HG03175 (cell line): ENCODE measurements around the gene DHRS12.

ENCODE experiments used
- ATAC-seq: cut with Tn5 transposase; IDR thresholded peaks from one replicate; pipeline ENCODE4 v1.9.1; 2021; ENCODE audit warnings: mild to moderate bottlenecking, moderate library complexity; ENCODE audit not compliant: unreplicated experiment

Gene DHRS12, protein sequence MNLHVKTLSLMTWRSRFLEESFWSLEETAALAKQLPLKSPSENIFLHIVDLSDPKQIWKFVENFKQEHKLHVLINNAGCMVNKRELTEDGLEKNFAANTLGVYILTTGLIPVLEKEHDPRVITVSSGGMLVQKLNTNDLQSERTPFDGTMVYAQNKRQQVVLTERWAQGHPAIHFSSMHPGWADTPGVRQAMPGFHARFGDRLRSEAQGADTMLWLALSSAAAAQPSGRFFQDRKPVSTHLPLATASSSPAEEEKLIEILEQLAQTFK

DNA sequence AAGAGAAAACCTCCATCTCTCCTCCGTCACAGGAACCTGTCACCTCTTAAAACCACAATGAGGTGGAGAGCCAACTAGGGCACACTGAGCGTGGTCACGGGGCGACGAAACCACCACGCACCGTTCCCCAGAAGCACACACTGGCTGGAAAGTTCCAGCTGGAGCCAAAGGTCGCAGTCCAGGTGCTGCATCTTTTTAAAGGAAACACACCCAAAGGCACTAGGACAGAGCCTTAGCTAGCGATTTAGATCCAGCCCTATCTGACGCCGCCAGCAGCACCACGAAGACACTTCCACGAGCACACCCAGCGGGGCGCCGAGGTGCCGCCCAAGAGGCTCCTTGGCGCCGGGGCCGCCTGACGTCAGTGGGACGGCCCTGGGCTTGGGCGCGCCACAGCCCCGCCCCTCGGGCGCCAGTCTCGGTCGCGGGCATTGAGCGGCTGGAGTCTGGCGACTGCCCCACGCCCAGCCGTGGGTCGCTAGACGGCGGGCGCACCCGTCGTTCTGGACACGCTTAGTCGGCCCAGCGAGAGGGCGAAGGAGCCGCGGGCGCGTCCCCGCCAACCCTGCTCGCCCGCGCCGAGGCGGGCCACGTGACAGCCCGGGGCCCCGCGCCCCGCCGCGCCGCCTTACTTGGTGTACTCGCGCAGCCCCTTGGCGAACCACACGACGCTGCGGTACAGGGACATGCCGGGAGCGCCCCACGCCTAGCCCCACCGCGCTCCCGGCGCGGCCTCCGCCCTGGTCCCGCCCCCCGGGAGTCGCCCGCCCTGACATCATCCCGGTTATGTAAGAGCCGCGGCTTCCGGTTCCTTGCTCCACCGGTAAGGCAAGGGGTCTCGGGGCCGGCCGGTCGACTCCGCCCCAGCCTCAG, at the start of gene DHRS12:
DHRS12 (minus strand) TSS at position 742 of the 873 bp plus-strand sequence. CDS start 4,504 bp downstream, outside the sequence.
- ATAC-seq, result peak; percentile 90

DNA sequence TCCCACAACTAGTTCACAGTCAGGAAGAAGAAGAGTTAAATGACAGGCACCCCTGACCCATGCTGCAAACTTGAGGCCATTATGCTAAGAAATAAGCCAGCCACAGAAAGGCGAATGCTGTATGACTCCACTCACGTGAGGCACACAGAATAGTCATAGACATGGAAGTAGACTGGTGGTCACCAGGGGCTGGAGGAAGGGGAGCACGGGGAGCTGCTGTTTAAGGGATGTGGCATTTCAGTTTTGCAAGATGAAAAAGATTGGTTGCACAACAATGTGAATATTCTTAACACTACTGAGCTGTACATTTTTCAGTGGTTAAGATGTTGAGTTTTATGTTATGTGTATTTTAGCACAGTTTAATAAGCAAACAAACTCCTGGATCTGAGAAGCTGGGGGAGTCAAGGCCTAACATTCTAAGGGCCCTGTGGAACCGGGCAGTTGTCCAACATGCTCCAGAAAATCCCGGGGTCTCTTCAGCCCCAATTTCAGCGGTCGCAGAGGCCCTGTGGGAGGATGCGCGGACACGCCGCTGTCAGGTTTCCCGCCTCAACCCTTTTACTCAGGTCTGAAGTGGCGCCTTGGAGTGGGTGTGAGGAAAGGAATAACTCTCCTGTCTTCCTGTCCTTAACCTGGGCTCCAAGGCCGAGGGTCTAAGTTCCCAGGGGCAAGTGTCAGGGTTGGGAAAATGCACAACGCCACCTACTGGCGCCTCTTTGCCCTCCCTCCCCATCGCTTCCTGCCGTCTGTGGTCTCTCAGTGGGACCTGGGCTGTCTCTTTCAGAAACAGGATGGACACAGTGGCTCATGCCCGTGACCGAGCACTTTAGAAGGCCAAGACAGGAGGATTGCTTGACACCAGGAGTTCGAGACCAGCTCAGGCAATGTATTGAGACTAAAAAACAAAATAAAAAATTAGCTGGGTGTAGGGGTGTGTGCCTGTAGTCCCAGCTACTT, 45.5 kb upstream of the DHRS12 start:
- ATAC-seq, result no peak

DNA sequence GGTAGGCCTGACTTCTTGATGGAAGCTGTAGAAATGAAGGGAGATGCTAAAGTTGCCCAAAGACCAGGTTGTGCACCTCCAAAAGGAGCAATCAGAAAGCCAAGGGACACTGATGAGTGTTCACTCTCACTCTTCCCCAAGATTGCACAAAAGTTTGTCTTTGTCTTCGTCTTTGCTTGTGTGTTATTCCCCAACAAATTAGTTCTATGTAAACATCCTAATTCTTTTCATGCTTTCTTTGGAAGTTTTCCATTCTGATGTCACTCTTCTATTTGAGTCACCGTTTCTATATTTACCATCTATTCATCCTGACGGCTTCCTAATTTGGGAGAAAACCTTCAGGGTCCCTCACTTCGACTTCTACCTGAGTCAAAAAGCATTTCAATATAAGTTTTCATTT, 44.7 kb upstream of the DHRS12 start:
- ATAC-seq, result no peak

DNA sequence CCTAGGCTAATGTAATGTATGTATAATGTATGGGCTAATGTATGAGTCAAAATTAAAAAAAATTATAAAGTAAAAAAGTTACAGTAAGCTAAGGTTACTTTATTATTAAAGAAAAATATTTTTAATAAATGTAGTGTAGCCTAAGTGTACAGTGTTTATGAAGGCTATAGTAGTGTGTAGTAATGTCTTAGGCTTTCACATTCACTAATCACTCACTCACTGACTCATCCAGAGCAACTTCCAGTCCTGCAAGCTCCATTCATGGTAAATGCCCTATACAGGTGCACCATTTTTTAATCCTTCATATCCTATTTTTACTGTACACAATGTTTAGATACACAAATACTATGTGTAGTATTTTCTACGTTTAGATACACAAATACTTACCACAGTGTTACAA, 42.8 kb upstream of the DHRS12 start:
- ATAC-seq, result no peak

DNA sequence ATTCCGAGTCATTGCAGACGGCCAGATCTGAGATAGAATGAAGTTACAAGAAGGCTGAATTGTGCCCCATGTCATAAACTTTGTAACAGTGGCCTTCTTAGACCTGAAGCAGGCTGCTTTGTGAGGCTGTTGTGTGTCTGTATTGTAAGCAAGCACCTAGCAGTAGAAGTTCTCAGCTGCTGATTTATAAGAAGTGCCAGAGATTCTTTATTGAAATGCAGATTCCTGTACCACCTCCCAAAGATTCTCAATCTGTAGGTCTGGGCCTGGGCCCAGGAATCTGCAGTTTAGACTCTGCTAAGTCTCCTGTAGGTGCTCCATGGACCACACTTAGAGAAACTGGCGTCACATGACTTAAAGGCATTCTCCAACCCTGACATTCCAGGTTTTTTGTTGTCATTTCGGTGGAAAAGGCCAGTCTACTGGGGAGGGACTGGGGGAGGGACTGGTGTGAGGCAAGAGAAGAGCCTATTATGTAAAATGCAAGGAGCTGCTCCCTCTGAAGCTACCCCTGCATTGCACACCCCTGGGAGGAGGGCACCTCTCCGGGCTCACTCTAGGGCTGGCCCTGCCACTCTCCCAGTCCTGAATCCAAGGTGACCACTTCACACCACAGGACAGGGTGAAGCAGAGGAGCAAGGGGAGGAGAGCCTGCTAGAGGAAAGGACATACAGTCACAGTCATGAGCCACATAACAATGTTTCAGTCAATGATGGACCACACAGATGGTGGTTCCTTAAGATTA, 41.8 kb upstream of the DHRS12 start:
- no peak for ATAC-seq

DNA sequence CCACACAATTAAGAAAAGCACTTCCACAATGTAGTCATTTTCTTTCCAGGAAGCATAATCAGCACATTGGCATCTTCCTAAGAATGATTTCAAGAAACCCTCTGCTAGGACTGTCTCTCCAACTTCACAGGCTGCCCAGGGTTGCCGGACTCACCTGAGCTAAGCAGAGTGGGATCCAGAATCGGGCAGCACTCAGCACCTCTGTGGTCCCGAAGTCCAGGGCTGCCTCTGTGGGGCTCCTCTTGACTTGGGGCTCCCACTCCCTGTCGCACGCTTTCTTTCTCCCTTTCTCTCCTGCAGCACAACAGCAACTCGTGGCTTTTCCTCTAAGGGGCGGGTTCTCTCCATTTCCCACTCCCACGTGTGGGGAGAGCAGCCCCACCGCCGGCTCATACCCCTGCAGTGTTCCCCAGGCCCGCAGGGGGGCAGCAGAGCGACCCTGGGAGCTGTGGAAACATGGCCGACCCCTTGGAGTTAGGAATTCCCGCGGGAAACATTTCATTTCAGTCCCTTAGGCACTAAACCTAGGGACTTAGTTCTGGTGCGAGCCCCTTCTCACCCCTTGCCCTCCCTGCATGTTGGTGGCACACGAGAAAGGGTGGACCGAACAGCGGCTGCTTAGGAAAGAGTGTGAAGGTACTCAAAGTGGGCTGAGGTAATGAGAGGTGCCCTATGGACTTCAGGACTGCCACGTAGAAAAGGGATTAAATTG, 41.1 kb upstream of the DHRS12 start, which contains the start of gene TMEM272:
TMEM272 (minus strand) TSS at position 316 of the 712 bp plus-strand sequence. CDS start 6,647 bp downstream, outside the sequence.
- ATAC-seq, result no peak

DNA sequence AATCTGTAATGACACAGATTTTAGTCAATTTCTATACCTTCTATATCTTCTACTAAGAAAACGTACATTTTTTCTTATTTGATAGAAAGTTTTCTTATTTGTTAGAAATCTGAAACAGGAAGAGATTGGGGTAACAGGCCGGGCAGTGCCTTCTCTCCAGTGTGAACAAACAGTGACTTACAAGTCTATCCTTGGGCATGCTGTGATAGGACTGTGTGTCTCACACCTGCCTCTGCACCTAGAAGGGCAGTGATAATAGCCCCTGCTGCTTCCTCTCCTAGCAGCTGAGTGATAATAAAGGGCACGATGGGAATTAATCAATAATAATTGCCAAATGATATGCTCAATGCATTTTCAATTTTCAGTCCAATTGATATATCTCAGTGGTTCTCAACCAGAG, 39.6 kb upstream of the DHRS12 start:
- no peak for ATAC-seq

DNA sequence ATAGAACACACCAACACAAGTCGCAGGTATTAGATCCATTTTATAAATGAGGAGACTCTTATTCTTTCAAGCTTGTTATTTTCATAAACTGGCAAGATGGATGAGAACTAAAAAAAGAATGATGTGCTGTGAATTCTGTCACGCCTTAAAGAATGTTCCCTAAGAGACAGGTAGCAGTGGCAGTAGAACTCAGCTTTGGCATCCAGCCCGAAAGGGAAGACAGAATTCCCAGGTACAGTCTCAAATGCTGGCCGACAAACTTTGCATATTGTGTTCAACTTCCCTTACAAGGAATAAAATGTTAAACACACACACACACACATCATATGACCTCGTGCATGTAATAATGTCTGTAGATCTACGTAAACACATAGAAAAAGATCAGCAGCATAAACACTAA, 37.8 kb upstream of the DHRS12 start:
- no peak for ATAC-seq

DNA sequence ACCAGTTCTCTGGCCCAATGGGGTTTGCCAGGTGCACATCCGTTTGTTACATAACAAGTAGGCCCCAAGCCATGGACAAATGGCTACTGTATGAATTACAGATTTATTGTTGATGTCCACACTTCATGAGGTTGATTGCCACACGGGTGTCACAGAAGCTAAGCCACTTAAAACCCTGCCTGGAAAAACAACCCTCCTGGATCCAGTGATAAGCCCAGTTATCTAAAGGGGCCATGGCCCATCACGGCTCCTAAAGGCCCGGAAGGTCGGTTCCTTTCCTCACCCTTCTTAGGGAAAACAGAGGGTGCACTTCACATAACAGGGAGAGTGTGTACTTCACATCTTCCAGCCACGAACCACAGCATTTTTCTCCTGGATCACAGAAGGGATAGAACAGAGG, 37.0 kb upstream of the DHRS12 start:
- ATAC-seq, result no peak

DNA sequence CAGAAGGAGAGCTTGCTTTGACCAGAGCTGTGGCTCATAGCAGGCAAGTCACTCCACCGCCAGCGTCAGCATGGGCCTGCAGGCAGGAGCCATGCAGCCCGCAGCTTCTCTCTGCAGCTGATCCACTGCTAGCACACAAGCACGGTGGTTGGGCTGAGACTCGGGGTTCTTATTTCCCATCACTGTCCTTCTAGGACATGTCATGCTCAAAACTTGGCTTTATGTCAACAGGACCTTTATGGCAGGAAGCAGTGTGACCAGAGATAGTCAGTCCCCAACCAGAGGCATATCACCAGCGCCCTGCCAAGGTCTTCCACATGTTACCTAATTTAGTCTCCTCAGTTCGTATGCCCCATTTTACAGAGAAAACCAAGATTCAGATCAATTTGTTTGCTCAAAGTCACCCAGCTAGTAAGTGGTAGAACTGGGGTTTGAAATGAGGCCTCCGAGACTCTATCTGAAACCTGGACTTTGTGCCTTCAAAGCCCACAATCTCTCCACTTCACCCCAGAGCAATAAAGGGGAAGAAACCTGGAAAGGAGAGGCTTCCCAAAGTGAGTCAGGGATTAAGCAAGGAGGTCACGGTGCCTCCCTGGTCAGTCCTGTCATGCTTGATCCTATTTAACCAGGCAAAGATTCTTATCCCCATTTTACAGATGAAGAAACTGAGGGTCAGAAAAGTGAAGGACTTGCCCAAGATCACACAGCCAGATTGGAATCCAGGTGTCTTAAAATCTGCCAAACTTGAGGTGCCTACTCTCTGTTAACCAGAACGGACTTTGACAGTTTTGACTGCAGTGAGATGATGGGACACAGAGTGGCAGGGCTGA, 36.0 kb upstream of the DHRS12 start:
- ATAC-seq, result no peak

DNA sequence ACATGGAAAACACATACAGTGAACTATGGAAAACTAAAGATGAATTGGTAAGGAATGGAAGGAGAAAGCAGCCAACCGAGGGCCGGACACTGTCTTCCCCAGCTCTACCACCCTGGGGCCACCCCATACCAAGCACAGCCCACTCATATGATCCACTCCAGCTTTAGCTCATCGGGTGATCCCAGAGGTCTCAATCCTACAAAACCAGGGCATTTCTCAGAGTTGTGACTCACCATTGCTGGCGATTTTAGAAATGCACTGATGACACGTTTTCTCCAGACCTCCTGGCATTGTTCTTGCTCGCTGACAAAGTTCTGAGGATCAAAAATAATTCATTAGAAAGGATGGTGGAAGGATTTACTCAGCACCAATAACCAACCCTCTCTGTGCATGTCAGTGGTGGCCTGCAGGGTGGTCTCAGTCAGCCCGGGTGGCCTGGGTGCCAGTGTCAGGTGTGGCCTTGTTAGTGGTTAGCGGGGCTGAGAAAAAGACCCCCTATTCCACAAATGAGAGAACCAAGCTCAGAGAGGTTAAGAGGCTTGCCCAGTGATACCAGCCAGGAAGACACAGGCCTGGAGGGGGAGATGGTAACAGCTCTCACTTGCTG, 34.4 kb upstream of the DHRS12 start:
- ATAC-seq, result no peak

DNA sequence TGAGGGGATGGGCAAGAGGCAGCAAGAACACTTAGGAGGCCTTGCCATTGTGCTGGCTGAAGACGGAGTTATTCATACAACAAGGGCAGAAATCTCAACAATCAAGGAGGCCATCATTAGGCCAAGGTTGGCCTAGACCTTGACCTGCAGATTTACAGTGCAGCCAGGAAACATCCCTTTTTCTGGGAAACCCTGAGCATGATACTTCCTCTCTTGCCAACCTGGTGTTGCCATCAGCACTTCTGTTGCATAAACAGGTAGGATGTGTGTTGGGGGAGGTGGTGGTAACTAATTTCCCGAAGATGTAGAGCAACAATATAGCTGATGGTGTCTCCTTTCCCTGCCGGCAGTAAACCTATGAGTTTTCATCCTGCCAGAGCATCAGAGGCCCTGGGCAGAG, 33.1 kb upstream of the DHRS12 start:
- ATAC-seq, result no peak

DNA sequence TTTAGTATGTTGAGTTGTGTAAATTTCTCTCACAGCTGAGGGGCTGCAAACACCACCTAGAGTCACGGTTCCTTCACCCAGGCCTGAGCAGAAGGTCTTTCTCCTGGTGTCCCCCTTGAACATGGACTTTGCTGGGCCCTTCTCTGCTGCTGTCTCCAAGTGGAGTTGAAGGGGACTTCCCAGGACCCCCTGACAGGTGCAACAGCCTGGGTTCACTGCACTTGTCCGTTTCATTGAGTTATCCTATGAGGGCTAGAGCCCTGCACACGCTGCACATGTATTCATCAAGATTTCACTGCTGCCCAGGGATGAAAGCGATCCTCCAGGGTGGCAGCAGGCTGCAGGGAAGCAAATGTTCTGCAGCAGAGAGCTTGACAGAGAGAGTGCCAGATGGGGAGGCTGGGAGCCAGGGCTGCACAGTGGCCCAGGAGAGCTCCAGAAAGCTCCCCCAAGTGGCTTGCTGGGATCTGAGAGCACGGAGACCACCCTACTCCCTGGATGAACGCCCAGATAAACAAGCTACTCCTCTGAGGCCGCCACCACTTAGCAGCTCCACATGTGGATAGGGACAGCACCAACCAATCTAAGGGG, 30.7 kb upstream of the DHRS12 start:
- ATAC-seq, result no peak

DNA sequence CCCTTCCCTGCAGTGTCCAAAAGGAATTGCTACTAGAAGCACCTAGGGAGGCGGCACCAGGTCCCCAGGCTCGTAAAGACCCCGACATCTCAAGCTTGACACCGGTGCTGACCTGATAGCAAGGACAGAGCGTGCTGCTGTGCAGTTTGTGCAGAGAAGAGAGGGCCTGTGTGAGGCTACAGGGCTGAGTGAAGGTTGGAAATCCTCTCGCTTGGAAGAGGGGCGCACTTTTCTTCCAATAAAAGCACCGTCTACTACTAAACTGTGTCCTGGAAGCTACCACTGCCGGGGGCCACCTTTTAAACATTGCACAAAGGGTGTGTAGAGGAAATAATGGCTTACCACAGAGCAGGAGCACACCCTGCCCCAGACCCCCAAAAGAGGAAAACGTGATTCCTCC, 30.0 kb upstream of the DHRS12 start:
- no peak for ATAC-seq

DNA sequence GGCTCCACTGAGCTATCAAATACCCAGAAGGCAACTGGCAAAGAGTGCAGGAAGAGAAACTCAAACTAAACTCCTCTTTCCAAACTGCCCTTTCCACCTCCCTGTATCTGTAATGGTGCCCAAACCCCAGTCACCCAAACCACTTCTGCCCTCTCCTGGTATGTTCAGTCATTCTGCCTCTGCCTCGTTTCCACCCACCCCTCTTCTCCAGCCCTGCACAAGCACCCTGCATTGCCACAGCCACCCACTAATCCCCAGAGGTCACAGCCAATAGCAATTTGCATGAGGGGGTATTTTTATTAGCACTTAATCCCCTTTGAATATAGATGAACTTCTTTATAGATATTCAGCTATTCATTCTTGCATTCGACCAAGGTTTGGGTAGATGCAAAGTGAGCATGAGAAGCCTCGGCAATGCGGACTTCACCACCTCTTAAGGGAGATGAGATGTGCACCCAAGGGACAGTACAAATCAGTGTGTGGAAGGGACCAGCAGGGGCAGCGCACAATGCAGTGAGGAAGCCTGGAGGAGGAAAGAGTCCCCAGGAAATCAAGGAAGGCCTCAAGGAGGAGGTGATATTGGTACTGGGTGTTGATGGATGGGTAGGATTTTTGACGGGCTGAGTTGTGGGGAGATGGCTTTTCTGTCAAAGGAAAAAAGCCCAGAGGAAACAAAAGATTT, 28.6 kb upstream of the DHRS12 start:
- peak; percentile 70 for ATAC-seq

DNA sequence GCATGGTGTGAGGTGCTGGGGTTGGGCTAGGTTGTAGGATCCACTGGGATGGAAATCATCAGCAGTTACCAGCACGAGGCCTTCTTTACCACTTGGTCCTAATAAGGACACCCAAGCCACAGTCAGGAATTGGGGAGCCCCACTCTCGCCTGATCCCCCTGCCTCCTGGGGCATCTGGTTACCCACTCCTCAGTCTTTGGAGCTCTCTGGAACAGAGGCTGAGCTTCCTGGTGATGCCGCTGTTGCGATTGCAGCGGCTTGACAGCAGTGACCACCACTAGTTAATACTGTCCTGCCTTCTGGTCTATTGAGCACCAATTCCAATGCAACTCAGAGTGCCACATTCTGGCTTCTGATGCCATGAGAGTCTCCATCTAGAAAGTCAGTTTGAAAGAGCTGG, 27.6 kb upstream of the DHRS12 start:
- no peak for ATAC-seq

DNA sequence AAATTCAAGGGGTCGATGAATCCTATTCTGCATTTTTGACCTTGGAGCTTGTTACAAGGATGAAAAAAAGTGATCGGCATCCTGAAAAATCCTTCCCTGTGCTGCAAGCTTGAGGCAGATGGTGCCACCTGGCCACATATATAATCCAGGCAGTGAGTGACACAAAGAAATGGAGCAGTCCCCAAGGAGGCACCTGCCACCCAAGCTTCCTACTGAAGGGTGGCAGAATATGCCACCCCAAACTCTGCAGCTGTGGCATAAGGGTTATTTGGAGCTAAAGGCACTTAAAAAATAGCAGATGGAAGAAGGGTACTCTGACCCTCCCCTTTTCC, 25.6 kb upstream of the DHRS12 start:
- ATAC-seq, result no peak
